HepG2 (cell line): ENCODE measurements around the gene STRN4. TPM values are rescaled to one million over a fixed set of nuclear protein-coding genes. Genes with fewer than 3 reads are reported as not detected.

Experiments
- FOXO4 ChIP-seq: sonication (generic); formaldehyde crosslinking; conservative IDR thresholded peaks from 2 replicates; pipeline ENCODE4 v1.8.1; 2023; ENCODE audit warnings: missing genetic modification reagents
- HBP1 ChIP-seq: IDR thresholded peaks from 2 replicates; pipeline ENCODE4 v1.6.1; 2016; ENCODE audit warnings: low read depth, control low read depth
- KLF11 ChIP-seq: IDR thresholded peaks from 2 replicates; pipeline ENCODE4 v1.6.1; 2016; ENCODE audit warnings: missing compliant biosample characterization
- MED1 ChIP-seq: sonication (generic); formaldehyde crosslinking; IDR thresholded peaks from 2 replicates; pipeline ENCODE4 v1.4.0; 2020; ENCODE audit warnings: missing genetic modification reagents
- ZFP36L2 ChIP-seq: sonication (generic); formaldehyde crosslinking; IDR thresholded peaks from 2 replicates; pipeline ENCODE4 v1.4.0; 2020; ENCODE audit warnings: missing genetic modification reagents
- ZFP82 ChIP-seq: sonication (generic); formaldehyde crosslinking; IDR thresholded peaks from 2 replicates; pipeline ENCODE4 v1.5.1; 2020; ENCODE audit warnings: mild to moderate bottlenecking, missing genetic modification reagents, borderline replicate concordance
- ZFP91 ChIP-seq: sonication (generic); formaldehyde crosslinking; IDR thresholded peaks from 2 replicates; pipeline ENCODE4 v1.9.0; 2022; ENCODE audit warnings: missing genetic modification reagents, mild to moderate bottlenecking, borderline replicate concordance
- ZNF329 ChIP-seq: sonication (generic); formaldehyde crosslinking; IDR thresholded peaks from 2 replicates; pipeline ENCODE4 v1.9.0; 2021; ENCODE audit warnings: low read depth, mild to moderate bottlenecking, missing genetic modification reagents
- ZNF788 ChIP-seq: sonication (generic); formaldehyde crosslinking; IDR thresholded peaks from 2 replicates; pipeline ENCODE4 v1.5.0; 2020; ENCODE audit warnings: mild to moderate bottlenecking, missing genetic modification reagents, borderline replicate concordance
- ZNF891 ChIP-seq: sonication (generic); formaldehyde crosslinking; IDR thresholded peaks from 2 replicates; pipeline ENCODE4 v1.5.0; 2020; ENCODE audit warnings: mild to moderate bottlenecking, missing genetic modification reagents
- polyA plus RNA-seq, 8 experiments: library from polyadenylated mRNA; depleted of rRNA in 3 of 8; stranded (reverse) in 7 of 8; unstranded in 1 of 8; fragments of >200 nt; fragmentation: Illumina TruSeq in 4 of 8; extraction: Trizol in 4 of 8; gene quantifications; 2 replicates each; pipeline versions ENCODE4 v1.2.1 to v1.2.3, GENCODE V29; 2011 to 2016; ENCODE audit warnings: low read depth in 4 of 8, missing spikeins in 1 of 8, mixed read lengths in 1 of 8; ENCODE audit not compliant: insufficient read depth in 1 of 8
- total RNA-seq, 5 experiments: library from RNA; depleted of rRNA; stranded (reverse); fragments of >200 nt; fragmentation: Illumina TruSeq; extraction: Trizol; gene quantifications; 2 replicates each; pipeline ENCODE4 v1.2.3, GENCODE V29; 2016; ENCODE audit warnings: low read depth in 1 of 5
- TF ChIP-seq, protein P1 (sequence below): sonication (generic); formaldehyde crosslinking; conservative IDR thresholded peaks from 2 replicates; pipeline ENCODE4 v1.8.0; 2022; ENCODE audit warnings: mild to moderate bottlenecking, moderate library complexity, missing genetic modification reagents
- TF ChIP-seq, protein P2 (sequence below): sonication (generic); formaldehyde crosslinking; IDR thresholded peaks from 2 replicates; pipeline ENCODE4 v1.4.0; 2020; ENCODE audit warnings: missing genetic modification reagents

Gene STRN4
- total and polyA plus RNA-seq, 2 of the 13 experiments (the other 11 are each of a cell fraction or from before 2014, with no cell fraction given), result 43.1 to 57.3 TPM

DNA sequence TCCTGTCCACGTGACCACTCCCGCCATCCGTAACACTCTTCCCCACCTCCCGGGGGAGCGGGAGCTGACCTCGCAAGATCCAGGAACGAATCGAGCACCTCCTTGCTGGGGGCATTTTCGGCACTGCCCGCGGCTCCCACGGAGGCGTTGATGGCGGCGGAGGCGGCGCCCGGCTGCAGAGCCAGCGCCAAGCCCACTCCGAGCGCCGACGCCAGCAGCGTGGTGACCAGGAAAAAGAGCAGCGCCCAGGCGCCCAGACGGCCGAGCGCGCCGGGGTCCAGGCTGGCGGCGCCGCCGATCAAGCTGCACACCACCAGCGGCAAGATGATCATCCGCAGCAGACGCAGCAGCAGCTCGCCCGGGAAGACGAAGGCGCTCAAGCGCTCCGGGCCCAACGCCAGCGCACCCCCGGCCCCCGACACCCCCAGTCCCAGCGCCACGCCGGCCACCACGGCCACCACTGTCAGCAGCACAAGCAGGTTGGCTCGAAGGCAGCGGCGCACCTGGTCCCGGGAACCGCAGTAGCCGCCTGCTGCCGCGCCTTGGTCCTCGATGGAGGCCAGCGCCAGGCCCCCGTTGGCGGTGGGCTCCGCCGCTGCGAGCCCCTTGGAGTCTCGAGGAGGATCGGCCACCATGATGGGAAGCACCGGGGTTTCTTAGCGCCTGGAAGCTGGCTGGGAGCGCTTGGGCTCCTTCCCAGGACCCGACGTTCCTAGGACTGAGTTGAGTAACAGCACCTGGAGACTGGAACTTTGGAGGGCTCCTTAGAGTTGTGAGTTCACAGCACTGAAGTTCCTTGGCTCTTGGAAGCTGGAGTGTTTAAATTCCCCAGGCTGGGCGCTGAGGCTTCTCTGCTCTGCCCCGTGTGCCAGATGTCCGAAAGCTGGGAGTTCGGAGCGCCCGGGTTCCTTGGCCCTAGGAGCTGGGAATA lies 41.3 kb upstream of the STRN4 start (continued):
- TF ChIP-seq HBP1 (CRISPR knock-in tag) (no peak), ZFP82 (CRISPR knock-in tag) (peak; percentile 74; the same call in 1 of the 2 replicates), ZFP36L2 (CRISPR knock-in tag) (no peak), ZNF788 (peak; percentile 47; the same call in 1 of the 2 replicates), MED1 (peak; percentile 37; the same call in 1 of the 2 replicates), FOXO4 (CRISPR knock-in tag) (0 out of 2 replicates have a peak, but pooled peaks have one; percentile 71), ZNF891 (CRISPR knock-in tag) (peak; percentile 5; the same call in 1 of the 2 replicates), ZFP91 (CRISPR knock-in tag) (peak; percentile 66; the same call in 1 of the 2 replicates), ZNF329 (CRISPR knock-in tag) (0 out of 2 replicates have a peak, but pooled peaks have one; percentile 64), KLF11 (no peak)
- TF ChIP-seq, protein P1, sequence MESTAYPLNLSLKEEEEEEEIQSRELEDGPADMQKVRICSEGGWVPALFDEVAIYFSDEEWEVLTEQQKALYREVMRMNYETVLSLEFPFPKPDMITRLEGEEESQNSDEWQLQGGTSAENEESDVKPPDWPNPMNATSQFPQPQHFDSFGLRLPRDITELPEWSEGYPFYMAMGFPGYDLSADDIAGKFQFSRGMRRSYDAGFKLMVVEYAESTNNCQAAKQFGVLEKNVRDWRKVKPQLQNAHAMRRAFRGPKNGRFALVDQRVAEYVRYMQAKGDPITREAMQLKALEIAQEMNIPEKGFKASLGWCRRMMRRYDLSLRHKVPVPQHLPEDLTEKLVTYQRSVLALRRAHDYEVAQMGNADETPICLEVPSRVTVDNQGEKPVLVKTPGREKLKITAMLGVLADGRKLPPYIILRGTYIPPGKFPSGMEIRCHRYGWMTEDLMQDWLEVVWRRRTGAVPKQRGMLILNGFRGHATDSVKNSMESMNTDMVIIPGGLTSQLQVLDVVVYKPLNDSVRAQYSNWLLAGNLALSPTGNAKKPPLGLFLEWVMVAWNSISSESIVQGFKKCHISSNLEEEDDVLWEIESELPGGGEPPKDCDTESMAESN, result peak; percentile 89
- TF ChIP-seq, protein P2, sequence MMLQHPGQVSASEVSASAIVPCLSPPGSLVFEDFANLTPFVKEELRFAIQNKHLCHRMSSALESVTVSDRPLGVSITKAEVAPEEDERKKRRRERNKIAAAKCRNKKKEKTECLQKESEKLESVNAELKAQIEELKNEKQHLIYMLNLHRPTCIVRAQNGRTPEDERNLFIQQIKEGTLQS (CRISPR knock-in tag), result 0 out of 2 replicates have a peak, but pooled peaks have one; percentile 6
- TF ChIP-seq, all 625 proteins: peak for 113
